ENCODE measurements around the gene TK2. TPM values are rescaled to one million over a fixed set of nuclear protein-coding genes. Genes with fewer than 3 reads are reported as not detected.

Gene TK2
- polyA plus RNA-seq, 2 of the 4 experiments (the other 2 are of a cell fraction) = 13.9 to 29.5 TPM

- no peak for ATAC-seq
Observed at GRCh38 chr16:66562409-66562808, 12.5 kb upstream of the TK2 start.

GRCh38 chr16:66561381-66562080 is 11.6 kb upstream of the TK2 start:
- DNase-seq (ENCODE audit: low read depth in 1 of 2, low spot score in 1 of 2) = no peak
- POLR2A ChIA-PET = interaction anchor here (0.7 to 1.8 kb wide), 3 partner anchors 9 to 126 kb away, joined by 5 to 8 read pairs (median 6); partner anchors contain the start of gene CKLF
- H3K4me2 ChIP-seq = no peak overlapping the region
- CTCF ChIA-PET = interaction anchor here (0.7 to 4.8 kb wide), 18 partner anchors 8 to 342 kb away, joined by 3 to 26 read pairs (median 4); partner anchors contain the start of genes CKLF, CMTM2, CMTM3 and TK2
- no peak overlapping the region for H3K4me3 ChIP-seq
- ATAC-seq = no peak
- WGBS (ENCODE audit: missing lambda C conversion rate) = 93% methylated on average over 3 of the region's 3 CpGs
- no peak for TF ChIP-seq MAX (IDR thresholded peaks at IDR 0.05)
- no peak for TF ChIP-seq ZFP36 (IDR thresholded peaks at IDR 0.05; ENCODE audit: borderline replicate concordance, partially characterized antibody)
- no peak for TF ChIP-seq EHMT2 (IDR thresholded peaks at IDR 0.05; ENCODE audit: low read depth)
- no peak for TF ChIP-seq RCOR1 (IDR thresholded peaks at IDR 0.05; ENCODE audit: low read depth, low read length)
- TF ChIP-seq ESRRA (IDR thresholded peaks at IDR 0.05; ENCODE audit: borderline replicate concordance, low read length) = no peak
- no peak for TF ChIP-seq USF2 (IDR thresholded peaks at IDR 0.05)
- no peak for TF ChIP-seq TFCP2L1 (CRISPR knock-in tag; IDR thresholded peaks at IDR 0.05)
- no peak for TF ChIP-seq MYC (IDR thresholded peaks at IDR 0.05; ENCODE audit: borderline replicate concordance, low read length)
- H3K4me1 ChIP-seq = no peaks in the 10 kb centered on the region
- no peaks in the 10 kb centered on the region for H3K9me3 ChIP-seq
- no peak overlapping the region for H3K27ac ChIP-seq
- FAIRE-seq = no peak

More at GRCh38 chr16:66562409-66562808, 12.5 kb upstream of the TK2 start:
- Histone ChIP-seq H3K4me1 (no peaks in the 10 kb centered on the region), H3K27ac (no peak overlapping the region), H3K4me3 (no peak overlapping the region), H3K4me2 (no peak overlapping the region), H3K9me3 (no peaks in the 10 kb centered on the region)
- ChIA-PET POLR2A (interaction anchor here (0.7 to 1.8 kb wide), 3 partner anchors 10 to 125 kb away, joined by 5 to 8 read pairs (median 6); partner anchors contain the start of gene CKLF), CTCF (interaction anchor here (0.7 to 4.8 kb wide), 23 partner anchors 8 to 341 kb away, joined by 3 to 34 read pairs (median 4); partner anchors contain the start of genes CKLF, CMTM2, CMTM3 and TK2)
- 87% methylated on average over 1 of the region's 1 CpG for WGBS (ENCODE audit: missing lambda C conversion rate)
- TF ChIP-seq SMC3 (IDR thresholded peaks at IDR 0.05) (peak; percentile 28; the same call in 1 of the 3 replicates), JUNB (IDR thresholded peaks at IDR 0.05) (no peak), RAD21 (conservative IDR thresholded peaks at IDR 0.05 in 1 of 2, IDR thresholded peaks at IDR 0.05 in 1 of 2) (peak; percentile 34 to 38; a peak in 3 of 5 replicates), CTCF (IDR thresholded peaks at IDR 0.05) (peak; percentile 33; the same call in 2 of the 3 replicates), BCL3 (IDR thresholded peaks at IDR 0.05) (no peak), ZSCAN20 (CRISPR knock-in tag; IDR thresholded peaks at IDR 0.05) (no peak)
- DNase-seq (ENCODE audit: low read depth in 1 of 2, low spot score in 1 of 2) (no peak), FAIRE-seq (no peak)

- DNase-seq (ENCODE audit: low read depth in 1 of 2, low spot score in 1 of 2) (no peak), FAIRE-seq (no peak), ATAC-seq (no peak)
- CTCF ChIA-PET = interaction anchor here (0.8 to 2.6 kb wide), 2 partner anchors 8 to 30 kb away, joined by 3 to 7 read pairs; partner anchors contain the start of gene CKLF
- Histone ChIP-seq H3K4me3 (no peak overlapping the region), H3K27ac (no peak overlapping the region), H3K9me3 (no peaks in the 10 kb centered on the region), H3K4me1 (no peaks in the 10 kb centered on the region), H3K4me2 (no peak overlapping the region)
- WGBS (ENCODE audit: missing lambda C conversion rate) = 90% methylated on average over 1 of the region's 1 CpG
- TF ChIP-seq MAFK (IDR thresholded peaks at IDR 0.05; ENCODE audit: partially characterized antibody) (no peak), RARB (CRISPR knock-in tag; IDR thresholded peaks at IDR 0.05) (no peak), RCOR1 (IDR thresholded peaks at IDR 0.05; ENCODE audit: low read depth, low read length) (no peak), JUNB (IDR thresholded peaks at IDR 0.05) (no peak), TP53 (CRISPR knock-in tag; IDR thresholded peaks at IDR 0.05) (no peak), ELK1 (IDR thresholded peaks at IDR 0.05; ENCODE audit: low read depth, low read length) (no peak), NPAS2 (CRISPR knock-in tag; IDR thresholded peaks at IDR 0.05; ENCODE audit: borderline replicate concordance) (no peak), NFE2L2 (conservative IDR thresholded peaks at IDR 0.05; ENCODE audit: low read length) (no peak), HOXB5 (CRISPR knock-in tag; IDR thresholded peaks at IDR 0.05) (no peak), ZSCAN20 (CRISPR knock-in tag; IDR thresholded peaks at IDR 0.05) (no peak), USF2 (IDR thresholded peaks at IDR 0.05) (no peak), NR3C1 (IDR thresholded peaks at IDR 0.05) (no peak), HOXB13 (CRISPR knock-in tag; IDR thresholded peaks at IDR 0.05; ENCODE audit: low read depth) (no peak), SREBF2 (IDR thresholded peaks at IDR 0.05) (no peak), HDAC2 (IDR thresholded peaks at IDR 0.05) (no peak)
- POLR2A ChIA-PET = no interaction called here
Observed at GRCh38 chr16:66560107-66560506, 10.2 kb upstream of the TK2 start.
